GM19324 (cell line): ENCODE measurements around the gene EEF2KMT.
"Not testable (repeated sequence)": the region's sequence is repeated elsewhere in the genome, so short reads cannot be mapped to it uniquely, and the experiment has no call there.

Experiments
- ATAC-seq: cut with Tn5 transposase; IDR thresholded peaks from one replicate; pipeline ENCODE4 v1.9.1; 2021; ENCODE audit warnings: mild to moderate bottlenecking, moderate library complexity; ENCODE audit not compliant: unreplicated experiment, low FRiP score

EEF2KMT gene

DNA sequence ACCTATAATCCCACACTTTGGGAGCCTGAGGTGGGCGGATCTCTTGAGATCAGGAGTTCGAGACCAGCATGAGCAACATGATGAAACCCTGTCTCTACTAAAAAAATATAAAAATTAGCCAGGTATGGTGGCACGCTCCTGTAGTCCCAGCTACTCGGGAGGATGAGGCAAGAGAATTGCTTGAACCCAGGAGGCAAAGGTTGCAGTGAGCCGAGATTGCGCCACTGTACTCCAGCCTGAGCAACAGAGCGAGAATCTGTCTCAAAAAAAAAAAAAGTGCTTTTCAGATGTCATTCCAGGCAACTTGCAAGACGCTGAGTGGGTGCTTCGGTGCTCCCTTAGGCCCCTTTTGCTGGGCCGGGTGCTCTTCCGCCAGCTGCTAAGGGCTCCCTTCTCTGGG is 53.0 kb downstream of the EEF2KMT start:
- not testable (repeated sequence) for ATAC-seq

DNA sequence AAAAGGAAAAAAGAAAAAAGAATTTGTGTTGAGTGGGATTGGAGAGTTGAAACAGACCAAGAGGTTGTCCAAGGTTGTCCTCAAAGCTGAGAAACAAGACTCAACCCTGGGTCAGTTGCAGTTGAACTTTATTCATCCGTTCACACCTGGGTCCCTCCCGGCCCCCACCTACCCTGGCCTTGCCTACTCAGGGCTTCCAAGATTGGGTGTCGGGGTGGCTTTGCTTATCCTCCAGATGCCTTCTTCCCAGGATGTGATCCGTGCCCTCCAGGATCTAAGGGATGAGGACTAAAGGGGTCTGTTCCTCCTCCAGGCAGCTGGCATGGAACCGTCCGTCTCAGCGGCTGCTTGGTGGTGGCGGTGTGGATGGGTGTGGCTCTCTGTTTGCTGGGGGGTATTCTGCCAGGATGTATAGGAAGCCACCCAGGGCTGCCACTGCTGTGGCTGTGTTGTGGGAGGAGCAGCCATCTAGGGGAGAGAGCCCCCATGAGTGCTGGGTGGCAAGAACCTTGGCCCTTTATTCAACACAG is 53.5 kb downstream of the EEF2KMT start:
- ATAC-seq: no peak

DNA sequence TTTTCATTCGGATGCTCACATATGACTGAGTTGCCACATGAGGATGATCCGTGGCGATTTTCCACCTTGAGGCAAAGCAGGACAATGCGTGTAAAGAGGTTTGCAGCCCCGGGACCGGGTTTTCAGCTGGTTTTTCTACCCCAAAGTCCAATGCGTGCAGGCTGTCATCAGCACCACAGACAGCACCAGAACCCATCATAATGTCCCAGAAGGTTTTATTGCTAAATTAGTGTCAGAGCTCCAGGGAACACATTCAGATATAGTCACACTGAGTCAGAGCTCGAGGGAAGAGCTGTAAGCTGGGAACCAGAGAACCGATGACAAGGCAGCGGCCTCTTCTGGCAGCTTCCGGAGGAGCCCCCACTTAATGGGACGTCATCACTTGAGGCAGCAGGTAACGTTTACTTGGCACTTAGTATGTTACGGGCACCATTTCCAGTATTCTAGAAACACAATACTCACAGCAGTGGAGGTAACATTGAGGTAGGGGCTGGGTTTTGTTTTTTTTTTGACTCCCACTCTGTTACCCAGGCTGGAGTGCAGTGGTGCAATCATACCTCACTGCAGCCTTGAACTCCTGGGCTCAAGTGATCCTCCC is 54.9 kb downstream of the EEF2KMT start:
- ATAC-seq: no peak

DNA sequence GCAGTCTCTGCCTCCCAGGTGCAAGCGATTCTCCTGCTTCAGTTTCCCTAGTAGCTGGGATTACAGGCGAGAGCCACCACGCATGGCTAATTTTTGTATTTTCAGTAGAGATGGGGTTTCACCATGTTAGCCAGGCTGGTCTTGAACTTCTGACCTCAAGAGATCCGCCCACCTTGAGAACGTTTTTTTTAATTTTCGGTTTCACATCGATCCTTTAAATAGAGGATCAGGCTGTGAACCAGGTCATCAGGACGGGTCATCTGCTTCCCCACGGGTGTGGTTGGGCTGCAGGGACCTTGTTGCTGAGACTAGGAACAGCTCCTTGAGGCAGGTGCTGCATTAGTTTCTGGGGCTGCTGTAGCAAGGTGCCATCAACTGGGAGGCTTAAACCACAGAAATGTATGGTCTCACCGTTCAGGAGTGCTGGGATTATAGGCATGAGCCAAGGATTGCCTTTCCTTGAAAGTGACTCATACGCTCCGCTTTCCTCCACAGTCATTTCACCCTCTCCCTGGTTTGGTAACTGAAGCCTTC is 55.9 kb downstream of the EEF2KMT start:
- ATAC-seq: no peak

DNA sequence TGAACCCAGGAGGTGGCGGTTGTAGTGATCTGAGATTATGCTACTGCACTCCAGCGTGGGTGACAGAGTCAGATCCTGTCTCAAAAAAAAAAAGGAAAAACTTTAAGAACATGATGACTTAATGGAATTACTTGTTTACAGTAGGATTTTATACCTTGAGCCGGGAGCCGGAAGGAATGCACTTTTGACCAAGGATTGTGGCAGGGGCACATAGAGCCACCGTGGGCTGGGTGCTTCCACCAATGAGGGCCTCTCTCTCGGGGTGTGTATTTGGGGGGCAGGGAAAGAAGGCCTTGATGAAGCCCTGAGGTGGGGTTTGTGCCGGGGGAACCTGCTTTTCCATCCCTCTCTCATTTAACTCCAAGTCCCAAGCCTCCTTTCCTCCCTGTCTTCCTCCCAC is 57.1 kb downstream of the EEF2KMT start:
- no peak for ATAC-seq

DNA sequence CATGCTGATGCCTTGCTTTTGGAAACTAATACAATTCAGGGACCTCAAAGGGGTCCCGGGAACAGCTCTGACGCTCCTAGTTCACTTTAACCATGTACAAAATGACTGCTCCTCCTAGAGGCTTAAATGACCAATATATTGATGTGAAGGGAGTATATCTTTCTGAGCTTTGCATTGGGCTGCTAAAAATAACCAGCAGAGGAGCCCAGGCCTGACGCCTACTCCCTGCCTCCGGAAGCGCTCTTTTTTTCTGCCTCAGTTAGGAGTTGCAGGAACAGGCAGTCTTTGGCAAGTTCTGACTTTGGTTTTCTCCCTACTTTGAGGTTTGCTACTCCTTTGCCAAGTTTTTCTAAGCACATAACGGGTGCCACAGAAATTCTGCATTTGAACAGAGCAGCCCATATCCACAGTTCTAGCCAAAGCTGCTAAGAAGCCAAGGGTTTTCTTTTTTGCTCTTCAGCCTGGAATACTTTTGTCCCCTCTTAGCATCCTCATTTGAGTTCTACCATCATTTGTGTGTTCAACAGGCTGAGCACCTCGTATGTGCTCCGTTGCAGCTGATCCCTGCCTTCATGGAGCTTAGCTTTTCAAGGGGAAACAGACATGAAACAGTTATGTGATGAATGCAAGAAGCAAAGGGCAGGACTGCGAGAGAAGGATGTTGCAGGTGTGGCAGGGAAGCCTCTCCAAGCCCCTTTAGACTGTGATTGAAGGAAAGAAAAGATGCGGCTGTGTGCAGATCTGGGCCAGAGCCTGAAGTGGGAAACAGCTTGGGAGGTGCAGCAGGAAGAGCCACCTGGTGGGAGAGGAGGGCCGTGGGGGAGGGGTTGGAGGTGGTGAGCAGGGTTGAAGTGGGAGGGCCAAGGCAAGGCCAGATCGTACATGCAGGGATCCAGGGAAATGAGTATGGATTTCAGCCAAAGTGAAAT is 61.1 kb downstream of the EEF2KMT start:
- ATAC-seq: no peak

DNA sequence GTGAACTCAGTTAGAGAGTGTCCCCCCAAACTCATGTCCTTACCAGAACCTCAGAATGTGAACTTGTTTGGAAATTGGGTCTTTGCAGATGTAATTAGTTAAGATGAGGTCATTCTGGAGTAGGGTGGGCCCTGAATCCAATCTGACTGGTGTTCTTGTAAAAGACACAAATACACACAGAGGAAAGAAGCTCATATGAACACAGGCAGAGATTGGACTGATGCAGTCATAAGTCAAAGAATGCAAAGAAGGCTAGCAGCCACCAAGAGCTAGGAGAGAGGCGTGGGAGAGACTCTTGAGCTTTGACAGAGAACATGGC is 61.7 kb downstream of the EEF2KMT start:
- no peak for ATAC-seq
